ENCODE results near the gene BSCL2.

GRCh38 chr11:62708392-62708791 lies 1.2 kb upstream of the BSCL2 start:
- TF ChIP-seq POLR2A (IDR thresholded peaks at IDR 0.05), result no peak
- TF ChIP-seq CTCF (IDR thresholded peaks at IDR 0.05), result no peak

Data from body of pancreas (tissue), 4 donors.